Testis (tissue), 3 donors: Measurements from ENCODE around the gene KRT81. TPM values are rescaled to one million over a fixed set of nuclear protein-coding genes. Genes with fewer than 3 reads are reported as not detected.
A peak's percentile ranks its signal among the peaks of the same experiment; 100 is the strongest.

Experiments
- DNase-seq: peaks from one replicate; pipeline ENCODE4 v3.0.0-alpha.2; 2019
- H3K27ac ChIP-seq, 2 donors: fragments of 200-600 bp; sonication (generic); one replicate each; pipeline ENCODE4 v1.5.1; 2019
- H3K27me3 ChIP-seq: fragments of 200-600 bp; sonication (generic); one replicate; pipeline ENCODE4 v1.5.1; 2019
- H3K36me3 ChIP-seq: fragments of 200-600 bp; sonication (generic); one replicate; pipeline ENCODE4 v1.5.1; 2017; ENCODE audit warnings: low read depth; ENCODE audit errors: missing control alignments
- H3K4me1 ChIP-seq: fragments of 200-600 bp; sonication (generic); one replicate; pipeline ENCODE4 v1.5.1; 2019
- H3K4me3 ChIP-seq, 2 donors: fragments of 200-600 bp; sonication (generic); one replicate each; pipeline ENCODE4 v1.5.1; 2017 to 2019
- H3K9me3 ChIP-seq: fragments of 200-600 bp; sonication (generic); one replicate; pipeline ENCODE4 v1.5.1; 2017
- POLR2A ChIP-seq: fragments of 450-650 bp; IDR thresholded peaks from one replicate; pipeline ENCODE4 v1.6.1; 2017; ENCODE audit warnings: antibody characterized with exemption, mild to moderate bottlenecking, moderate library complexity
- WGBS, 2 donors: methylation state at CpG; one replicate each; pipeline ENCODE4 v1.1.5; 2018; 5-methylcytosine and 5-hydroxymethylcytosine counted together
- intact Hi-C: fragments of 100-400 bp; cut with DNase I; formaldehyde crosslinking; loops from one replicate; pipeline ENCODE4 v1.15.1; 2023; ENCODE audit warnings: low total_unique reads
- polyA plus RNA-seq: library from polyadenylated mRNA; stranded (reverse); fragments of 350-450 nt; fragmentation: Illumina TruSeq; extraction: RNeasy Lipid Tissue Mini Kit (QIAGEN cat#74804); gene quantifications from one replicate; pipeline ENCODE4 v1.2.3, GENCODE V29; 2014; ENCODE audit warnings: low read depth, low replicate concordance; ENCODE audit not compliant: insufficient read depth
- total RNA-seq, 2 donors: library from RNA; depleted of rRNA; stranded (reverse); fragments of >200 nt; gene quantifications; one replicate each; pipeline ENCODE4 v1.2.3, GENCODE V29; 2016
- TF ChIP-seq, protein P1 (sequence below), 3 experiments: fragments of 450-650 bp in 2 of 3; fragments of 200-600 bp in 1 of 3; sonication (generic) in 1 of 3; IDR thresholded peaks; one replicate each; pipeline ENCODE4 v1.5.1; 2016 to 2019; ENCODE audit warnings: antibody characterized with exemption in 3 of 3, mild to moderate bottlenecking in 2 of 3, moderate library complexity in 1 of 3

KRT81 gene
- total and polyA plus RNA-seq, 3 donors from 2014 or later = 0.74 TPM; not detected in 2

DNA sequence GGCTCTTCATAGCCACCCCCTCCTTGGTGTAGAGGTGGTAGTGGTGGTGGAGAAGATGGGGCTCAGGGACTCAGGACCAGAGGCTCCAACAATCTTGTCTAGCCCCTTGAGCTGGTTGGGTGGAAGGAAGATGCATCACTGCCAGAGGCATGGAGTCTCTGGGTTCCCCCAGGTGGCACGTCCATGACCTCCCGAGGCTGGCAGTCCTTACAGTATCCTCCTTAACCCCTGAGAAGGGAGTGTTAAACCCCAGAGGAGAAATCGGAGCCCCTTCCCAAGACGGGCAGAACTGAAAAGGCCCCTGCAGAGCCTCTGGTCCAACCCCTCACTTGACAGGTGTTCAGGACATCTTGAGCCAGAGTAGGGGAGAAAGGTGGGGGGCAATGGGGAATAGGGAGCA is 20.8 kb upstream of the KRT81 start:
- no peaks in the 10 kb centered on the region for H3K27me3 ChIP-seq
- H3K27ac ChIP-seq = no peak overlapping the region
- H3K4me3 ChIP-seq = no peak overlapping the region
- intact Hi-C loops = no loop called here
- no peaks in the 10 kb centered on the region for H3K4me1 ChIP-seq
- TF ChIP-seq POLR2A = no peak
- TF ChIP-seq, protein P1, sequence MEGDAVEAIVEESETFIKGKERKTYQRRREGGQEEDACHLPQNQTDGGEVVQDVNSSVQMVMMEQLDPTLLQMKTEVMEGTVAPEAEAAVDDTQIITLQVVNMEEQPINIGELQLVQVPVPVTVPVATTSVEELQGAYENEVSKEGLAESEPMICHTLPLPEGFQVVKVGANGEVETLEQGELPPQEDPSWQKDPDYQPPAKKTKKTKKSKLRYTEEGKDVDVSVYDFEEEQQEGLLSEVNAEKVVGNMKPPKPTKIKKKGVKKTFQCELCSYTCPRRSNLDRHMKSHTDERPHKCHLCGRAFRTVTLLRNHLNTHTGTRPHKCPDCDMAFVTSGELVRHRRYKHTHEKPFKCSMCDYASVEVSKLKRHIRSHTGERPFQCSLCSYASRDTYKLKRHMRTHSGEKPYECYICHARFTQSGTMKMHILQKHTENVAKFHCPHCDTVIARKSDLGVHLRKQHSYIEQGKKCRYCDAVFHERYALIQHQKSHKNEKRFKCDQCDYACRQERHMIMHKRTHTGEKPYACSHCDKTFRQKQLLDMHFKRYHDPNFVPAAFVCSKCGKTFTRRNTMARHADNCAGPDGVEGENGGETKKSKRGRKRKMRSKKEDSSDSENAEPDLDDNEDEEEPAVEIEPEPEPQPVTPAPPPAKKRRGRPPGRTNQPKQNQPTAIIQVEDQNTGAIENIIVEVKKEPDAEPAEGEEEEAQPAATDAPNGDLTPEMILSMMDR (IDR thresholded peaks at IDR 0.05) = no peak
- WGBS, 2 donors = 71 to 80% methylated on average over 4 of the region's 4 CpGs
- H3K9me3 ChIP-seq = no peaks in the 10 kb centered on the region
- no peak for DNase-seq
- no peaks in the 10 kb centered on the region for H3K36me3 ChIP-seq

- WGBS, 2 donors = 52 to 65% methylated on average over 3 of the region's 3 CpGs
- Histone ChIP-seq H3K27ac (no peak overlapping the region), H3K36me3 (no peaks in the 10 kb centered on the region), H3K27me3 (no peaks in the 10 kb centered on the region), H3K4me3 (no peak overlapping the region), H3K4me1 (no peaks in the 10 kb centered on the region), H3K9me3 (no peaks in the 10 kb centered on the region)
- TF ChIP-seq, protein P1 (IDR thresholded peaks at IDR 0.05) = no peak
- no peak for TF ChIP-seq POLR2A
- intact Hi-C loops = no loop called here
- no peak for DNase-seq
Observed at GRCh38 chr12:52311285-52311648, 19.9 kb upstream of the KRT81 start.

DNA sequence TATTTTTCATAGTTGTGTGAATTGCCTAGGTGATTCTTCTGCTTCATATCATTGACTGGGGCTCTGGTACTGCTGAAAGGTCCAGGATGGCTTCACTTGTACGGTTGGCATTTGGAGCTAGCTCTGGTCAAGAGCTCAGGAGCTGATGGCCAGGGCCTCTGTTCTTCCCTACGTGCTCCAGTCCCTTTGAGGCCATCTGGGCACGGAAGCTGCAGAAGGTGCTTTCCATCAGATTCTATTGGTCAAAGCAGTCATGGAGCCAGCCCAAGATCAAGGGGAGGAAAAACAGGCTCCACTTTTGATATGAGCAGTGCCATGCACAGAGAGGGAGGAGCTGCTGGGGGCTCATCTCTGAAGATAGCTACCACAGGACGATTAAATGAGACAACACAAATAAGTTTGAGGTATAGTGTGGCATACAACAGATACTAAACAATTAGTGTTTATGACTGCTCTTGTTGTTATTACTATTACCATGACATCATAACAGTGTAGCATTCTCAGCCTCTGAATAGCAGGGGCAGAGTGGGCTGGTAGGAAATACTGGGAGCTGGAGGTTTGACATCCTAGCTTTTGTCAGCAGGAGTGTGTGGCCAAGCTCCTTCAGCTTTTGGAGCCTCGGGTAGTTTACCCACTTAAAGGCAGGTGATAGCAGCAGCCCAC is 19.4 kb upstream of the KRT81 start:
- no peaks in the 10 kb centered on the region for H3K4me1 ChIP-seq
- H3K9me3 ChIP-seq = no peaks in the 10 kb centered on the region
- WGBS, 2 donors = 88 to 96% methylated on average over 4 to 5 of the region's 5 CpGs
- no peak overlapping the region for H3K27ac ChIP-seq
- no peak overlapping the region for H3K4me3 ChIP-seq
- H3K36me3 ChIP-seq = no peaks in the 10 kb centered on the region
- no peak for TF ChIP-seq POLR2A
- TF ChIP-seq, protein P1 (IDR thresholded peaks at IDR 0.05) = no peak
- H3K27me3 ChIP-seq = no peaks in the 10 kb centered on the region
- DNase-seq = no peak
- intact Hi-C loops = no loop called here

DNA sequence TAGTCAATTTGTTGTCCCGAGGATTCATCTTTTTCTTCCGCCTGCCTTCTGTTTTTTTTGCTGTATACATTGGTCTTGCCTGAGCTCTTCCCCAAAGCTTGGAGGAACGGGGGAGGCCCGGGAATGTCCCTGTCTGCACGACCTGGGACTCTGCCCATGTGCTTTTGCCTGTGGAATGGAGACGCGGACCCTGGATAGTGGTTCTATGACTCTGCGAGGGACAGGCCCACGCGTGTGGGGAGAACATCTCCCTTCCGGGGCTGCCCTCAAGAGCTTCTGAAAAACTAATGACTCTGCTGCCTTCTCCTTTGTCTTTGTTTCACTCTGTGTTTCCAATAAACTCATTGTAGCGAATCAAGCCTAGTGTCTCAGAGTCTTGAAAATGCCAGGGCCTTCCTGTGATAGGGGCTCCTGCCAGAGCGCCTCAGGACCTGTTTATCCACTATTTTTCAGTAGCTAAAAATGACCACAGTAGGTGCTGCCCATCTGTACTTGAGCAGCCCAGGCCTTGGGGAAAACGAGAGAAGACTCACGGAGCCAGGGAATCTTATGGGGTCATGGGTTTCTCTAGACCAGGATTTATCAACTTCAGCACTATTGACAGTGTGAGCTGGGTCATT is 17.6 kb upstream of the KRT81 start:
- H3K27ac ChIP-seq = no peak overlapping the region
- DNase-seq = no peak
- intact Hi-C loops = no loop called here
- H3K36me3 ChIP-seq = no peaks in the 10 kb centered on the region
- WGBS, 2 donors = 39 to 41% methylated on average over 15 of the region's 15 CpGs
- H3K4me3 ChIP-seq = peak overlapping the region; percentile 36 to 39
- no peaks in the 10 kb centered on the region for H3K27me3 ChIP-seq
- no peaks in the 10 kb centered on the region for H3K9me3 ChIP-seq
- H3K4me1 ChIP-seq = no peaks in the 10 kb centered on the region
- TF ChIP-seq, protein P1 (IDR thresholded peaks at IDR 0.05) = no peak
- no peak for TF ChIP-seq POLR2A
